Smooth muscle cell (in vitro differentiated cells): ENCODE results near the gene ALOX5AP. TPM values are rescaled to one million over a fixed set of nuclear protein-coding genes. Genes with fewer than 3 reads are reported as not detected.

Source experiments
- DNase-seq: peaks from one replicate; lab custom pipeline; 2025; ENCODE audit not compliant: unreplicated experiment; lab: John Stamatoyannopoulos, UW
- H2AFZ ChIP-seq: fragments of 200-600 bp; sonication (generic); 2 replicates; pipeline ENCODE4 v1.6.0; 2016; ENCODE audit warnings: antibody characterized with exemption, low read depth, mild to moderate bottlenecking
- H3F3A ChIP-seq: fragments of 200-600 bp; sonication (generic); 2 replicates; pipeline ENCODE4 v1.6.0; 2017; ENCODE audit warnings: antibody characterized with exemption, low read depth
- H3K27ac ChIP-seq: fragments of 200-600 bp; sonication (generic); 2 replicates; pipeline ENCODE4 v1.5.1; 2016; ENCODE audit warnings: low read depth, mild to moderate bottlenecking
- H3K27me3 ChIP-seq: fragments of 200-600 bp; sonication (generic); 2 replicates; pipeline ENCODE4 v1.6.1; 2016; ENCODE audit warnings: low read depth, mild to moderate bottlenecking
- H3K36me3 ChIP-seq: fragments of 200-600 bp; sonication (generic); 2 replicates; pipeline ENCODE4 v1.5.1; 2016; ENCODE audit warnings: low read depth
- H3K4me1 ChIP-seq: fragments of 200-600 bp; sonication (generic); 2 replicates; pipeline ENCODE4 v1.5.1; 2016; ENCODE audit warnings: low read depth
- H3K4me2 ChIP-seq: fragments of 200-600 bp; sonication (generic); 2 replicates; pipeline ENCODE4 v1.6.0; 2016; ENCODE audit warnings: mild to moderate bottlenecking
- H3K4me3 ChIP-seq: fragments of 200-600 bp; sonication (generic); 2 replicates; pipeline ENCODE4 v1.5.1; 2016; ENCODE audit warnings: mild to moderate bottlenecking
- H3K79me2 ChIP-seq: fragments of 200-600 bp; sonication (generic); 2 replicates; pipeline ENCODE4 v1.6.0; 2016; ENCODE audit warnings: low read depth, mild to moderate bottlenecking
- H3K9ac ChIP-seq: fragments of 200-600 bp; sonication (generic); 2 replicates; pipeline ENCODE4 v1.6.0; 2016; ENCODE audit warnings: low read depth
- H3K9me3 ChIP-seq: fragments of 200-600 bp; sonication (generic); replicated peaks from 2 replicates; pipeline ENCODE4 v1.5.1; 2016; ENCODE audit warnings: low read depth
- H4K20me1 ChIP-seq: fragments of 200-600 bp; sonication (generic); 2 replicates; pipeline ENCODE4 v1.6.0; 2016; ENCODE audit warnings: low read depth
- CTCF ChIP-seq: fragments of 200-600 bp; sonication (generic); IDR thresholded peaks from 2 replicates; pipeline ENCODE4 v1.5.1; 2017; ENCODE audit warnings: borderline replicate concordance, mild to moderate bottlenecking, antibody characterized with exemption; ENCODE audit not compliant: insufficient read depth, poor library complexity, severe bottlenecking
- WGBS: methylation state at CpG from one replicate; pipeline ENCODE4 v1.1.7; 2016; ENCODE audit warnings: low lambda C conversion rate; 5-methylcytosine and 5-hydroxymethylcytosine counted together
- polyA plus RNA-seq: library from polyadenylated mRNA; unstranded; fragments of >200 nt; fragmentation: Nextera tagmentation; extraction: Ambion mirVana; gene quantifications from 2 replicates; pipeline ENCODE4 v1.2.1, GENCODE V29; 2016
- total RNA-seq: library from RNA; depleted of rRNA; stranded (reverse); fragments of >200 nt; gene quantifications from 2 replicates; pipeline ENCODE4 v1.2.3, GENCODE V29; 2014

ALOX5AP gene
- total and polyA plus RNA-seq, 2 experiments from 2014 or later = 0.22 TPM; not detected in 1

GRCh38 chr13:30810261-30810701 lies 74.9 kb downstream of the ALOX5AP start:
- H3K27ac ChIP-seq = no peak overlapping the region
- no peaks in the 10 kb centered on the region for H4K20me1 ChIP-seq
- no peak overlapping the region for H3K9ac ChIP-seq
- H3F3A ChIP-seq = peaks cover 15% of the 10 kb centered on the region
- no peaks in the 10 kb centered on the region for H3K9me3 ChIP-seq
- no peak overlapping the region for H3K4me2 ChIP-seq
- no peaks in the 10 kb centered on the region for H3K36me3 ChIP-seq
- no peaks in the 10 kb centered on the region for H3K27me3 ChIP-seq
- H3K79me2 ChIP-seq = no peaks in the 10 kb centered on the region
- WGBS = 68% methylated on average over 7 of the region's 7 CpGs
- H3K4me1 ChIP-seq = no peaks in the 10 kb centered on the region
- no peak for DNase-seq
- no peak overlapping the region for H2AFZ ChIP-seq
- TF ChIP-seq CTCF = no peak
- no peak overlapping the region for H3K4me3 ChIP-seq

DNA sequence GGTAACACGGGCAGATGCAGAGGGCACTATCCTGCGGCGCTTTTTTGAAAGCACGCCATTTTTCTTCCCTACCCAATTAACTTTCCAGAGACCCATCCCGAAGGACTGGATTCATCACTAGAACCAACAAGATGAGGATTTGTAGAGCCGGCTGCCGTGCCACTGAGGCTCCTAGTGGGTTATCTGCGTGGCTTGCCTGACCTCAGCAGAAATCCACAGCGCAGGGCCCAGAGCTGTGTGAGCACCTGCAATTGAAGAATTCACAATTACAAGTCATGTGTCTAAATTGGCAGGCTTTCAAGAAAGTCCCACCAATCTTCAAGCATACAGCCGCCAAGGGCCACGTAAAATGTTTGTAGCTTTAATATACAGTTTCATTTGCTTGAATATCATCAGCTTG lies 75.5 kb downstream of the ALOX5AP start:
- Histone ChIP-seq H3K4me2 (no peak overlapping the region), H3K9ac (no peak overlapping the region), H3K27ac (no peak overlapping the region), H3K79me2 (no peaks in the 10 kb centered on the region), H3K4me1 (no peaks in the 10 kb centered on the region), H3F3A (peaks cover 9% of the 10 kb centered on the region), H4K20me1 (no peaks in the 10 kb centered on the region), H2AFZ (no peak overlapping the region), H3K4me3 (no peak overlapping the region), H3K27me3 (no peaks in the 10 kb centered on the region), H3K36me3 (no peaks in the 10 kb centered on the region), H3K9me3 (no peaks in the 10 kb centered on the region)
- DNase-seq = no peak
- TF ChIP-seq CTCF = no peak
- 97% methylated on average over 11 of the region's 11 CpGs for WGBS

Other genes with a start within 250 kb of the ALOX5AP start
- gene USPL1, start 117.6 kb upstream of the ALOX5AP start, total RNA-seq = 33.3 and 37.7 TPM in 2 replicates
- 11.6 and 12.3 TPM in 2 replicates for gene USPL1, start 117.6 kb upstream of the ALOX5AP start, polyA plus RNA-seq
- gene MEDAG, start 170.7 kb downstream of the ALOX5AP start, total RNA-seq = not detected in 2 replicates
- gene MEDAG, start 170.7 kb downstream of the ALOX5AP start, polyA plus RNA-seq = not detected in 2 replicates
- 0.58 and 0.72 TPM in 2 replicates for gene TEX26, start 197.1 kb downstream of the ALOX5AP start, total RNA-seq
- gene TEX26, start 197.1 kb downstream of the ALOX5AP start, polyA plus RNA-seq = 0.26 and 0.42 TPM in 2 replicates